AML-193 (cell line): ENCODE data around the gene MFNG.
"Not testable (repeated sequence)": the region's sequence is repeated elsewhere in the genome, so short reads cannot be mapped to it uniquely, and the experiment has no call there.

Experiments
- DNase-seq, 2 experiments: peaks; one replicate each; lab custom pipeline; 2025; lab: John Stamatoyannopoulos, UW

Gene MFNG

GRCh38 chr22:37473437-37473946 lies 12.7 kb downstream of the MFNG start:
- DNase-seq = no peak

GRCh38 chr22:37472418-37473006 lies 13.7 kb downstream of the MFNG start:
- peak in 1 of 2 experiments; percentile 17 for DNase-seq

DNA sequence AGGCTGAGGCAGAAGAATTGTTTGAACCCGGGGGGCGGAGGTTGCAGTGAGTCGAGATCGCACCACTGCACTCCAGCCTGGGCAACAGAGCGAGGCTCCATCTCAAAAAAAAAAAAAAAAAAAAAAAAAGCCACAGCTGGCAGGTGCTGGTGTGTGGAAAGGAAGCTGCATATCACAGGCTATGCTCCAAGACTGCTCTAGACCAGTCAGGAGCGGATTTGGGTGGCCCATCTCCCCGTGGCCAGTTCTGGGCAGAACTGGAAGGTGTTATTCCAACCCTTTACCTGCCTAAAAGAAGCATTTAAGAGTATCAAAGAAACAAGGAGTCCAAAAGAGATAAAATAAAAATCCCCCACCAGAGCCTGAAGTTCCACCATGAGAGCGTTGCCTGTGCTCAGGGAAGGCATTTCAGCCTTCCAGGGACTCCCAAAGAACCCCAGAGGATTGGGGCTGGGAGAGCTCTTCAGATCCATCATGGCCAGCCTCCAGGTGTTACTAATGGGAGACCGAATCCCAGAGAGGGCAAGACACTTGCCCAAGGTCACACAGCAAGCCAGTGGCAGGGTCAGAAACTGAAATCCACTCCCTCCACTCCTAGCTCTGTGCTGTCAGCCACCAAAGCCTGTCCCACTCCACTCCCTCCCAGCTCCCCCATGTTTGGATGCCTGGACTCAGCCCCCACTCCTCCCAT lies 14.3 kb downstream of the MFNG start:
- no peak for DNase-seq

DNA sequence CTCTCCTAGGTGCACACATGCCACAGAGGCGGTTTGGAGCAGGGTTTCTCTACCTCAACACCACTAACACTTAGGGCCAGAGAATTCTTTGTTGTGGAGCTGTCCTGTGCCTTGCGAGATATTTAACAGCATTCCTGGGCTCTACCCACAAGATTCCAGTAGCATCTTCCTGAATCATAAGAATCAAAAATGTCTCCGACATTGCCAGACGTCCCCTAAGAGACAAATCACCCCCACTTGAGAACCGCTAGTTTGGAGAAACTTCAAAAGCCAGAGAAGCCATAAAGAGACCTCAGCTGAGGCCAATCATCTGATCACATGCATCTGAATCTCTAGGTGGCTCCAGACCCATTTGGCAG lies 16.1 kb downstream of the MFNG start:
- no peak for DNase-seq

DNA sequence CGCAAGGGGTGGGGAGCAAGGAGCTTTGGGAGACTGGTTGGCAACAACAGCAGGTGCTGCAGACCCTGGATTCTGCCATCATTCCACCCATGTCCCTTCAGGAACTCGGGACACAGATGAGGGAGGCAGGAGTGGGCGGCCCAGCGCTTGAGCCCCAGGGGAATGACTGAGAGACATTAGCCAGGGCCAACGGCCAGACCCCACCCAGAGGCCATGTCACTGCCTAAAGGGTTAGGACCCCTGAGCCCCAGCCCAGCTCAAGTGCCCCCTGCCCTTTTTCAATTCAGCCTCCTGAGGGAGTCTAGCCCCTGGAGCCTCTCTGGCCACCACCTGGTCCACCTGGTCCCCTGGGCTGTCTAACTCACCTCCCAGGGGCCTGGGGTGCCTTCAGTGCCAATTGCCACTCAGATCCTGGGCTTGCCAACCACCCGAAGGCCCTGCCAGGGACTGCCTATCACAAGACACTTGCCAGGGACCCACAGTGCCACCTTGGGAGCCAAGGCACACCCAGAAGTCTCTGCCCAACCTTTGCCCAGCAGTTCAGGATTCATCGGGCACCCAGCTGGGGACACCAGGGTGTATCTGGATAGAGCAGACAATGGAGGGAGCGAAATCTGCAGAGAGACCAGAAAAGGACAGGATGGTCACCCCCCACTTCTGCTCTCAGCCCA lies 16.6 kb downstream of the MFNG start:
- no peak for DNase-seq

- DNase-seq = not testable (repeated sequence)
These were observed 17.9 kb downstream of the MFNG start for GRCh38 chr22:37468201-37468695.

- DNase-seq = no peak
These were observed 18.7 kb downstream of the MFNG start for GRCh38 chr22:37467391-37467955.

DNA sequence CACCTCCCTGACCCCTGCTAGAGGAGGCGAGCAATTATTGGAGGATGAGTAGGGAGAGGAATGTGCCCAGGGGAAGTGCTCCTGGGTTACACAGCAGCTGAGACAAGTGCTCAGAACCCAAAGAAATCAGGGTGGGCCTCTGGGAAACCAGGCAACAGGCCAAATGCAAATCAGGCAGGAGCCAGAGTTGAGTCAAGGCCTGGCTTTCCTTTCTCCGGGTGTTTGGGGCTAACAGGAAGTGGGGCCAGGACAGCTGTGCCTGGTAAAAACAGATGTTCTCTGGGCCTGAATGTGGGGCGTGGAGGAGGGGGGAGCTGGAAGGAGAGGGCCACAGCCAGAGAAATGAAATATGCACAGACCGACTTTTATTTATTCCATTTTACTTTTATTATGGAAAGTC lies 22.0 kb downstream of the MFNG start:
- no peak for DNase-seq

DNA sequence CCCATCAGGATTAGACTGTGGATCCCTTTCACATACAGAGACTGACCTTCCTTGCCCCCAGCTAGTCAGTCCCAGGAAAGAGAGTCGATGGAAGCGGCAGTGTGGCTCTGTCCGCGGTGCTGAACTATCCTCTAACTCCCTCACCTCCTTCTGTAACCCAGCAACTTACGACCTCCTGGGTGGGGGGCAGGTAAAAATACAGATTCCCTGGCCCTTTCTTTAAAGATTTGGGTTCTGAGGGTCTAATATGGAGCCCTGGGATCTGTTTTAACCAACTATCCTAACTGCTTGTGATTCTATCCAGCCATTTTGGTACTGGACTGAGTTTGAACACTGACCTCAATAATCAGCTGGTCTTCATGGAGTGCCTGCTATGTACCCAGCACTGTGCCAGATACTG lies 23.2 kb downstream of the MFNG start:
- DNase-seq = peak in 1 of 2 experiments; percentile 10

DNA sequence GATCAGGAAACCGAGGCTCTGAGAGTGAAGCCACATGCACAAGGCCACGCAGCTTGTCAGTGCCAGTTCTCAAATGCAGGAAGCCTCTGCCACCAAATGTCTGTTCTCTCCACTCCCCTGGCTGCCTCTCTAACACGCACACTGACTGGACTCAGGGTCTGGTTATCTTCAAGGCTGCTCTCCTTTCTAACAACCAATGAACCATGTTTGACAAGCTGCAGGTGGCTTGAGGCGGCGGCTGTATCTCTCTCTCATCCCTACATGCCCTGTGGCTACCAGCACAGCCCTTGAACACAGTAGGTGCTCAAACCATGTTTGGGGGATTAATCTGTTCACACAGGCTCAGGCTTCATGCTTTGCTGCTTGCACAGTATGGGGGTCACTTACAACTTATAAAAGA lies 23.7 kb downstream of the MFNG start:
- DNase-seq = no peak

DNA sequence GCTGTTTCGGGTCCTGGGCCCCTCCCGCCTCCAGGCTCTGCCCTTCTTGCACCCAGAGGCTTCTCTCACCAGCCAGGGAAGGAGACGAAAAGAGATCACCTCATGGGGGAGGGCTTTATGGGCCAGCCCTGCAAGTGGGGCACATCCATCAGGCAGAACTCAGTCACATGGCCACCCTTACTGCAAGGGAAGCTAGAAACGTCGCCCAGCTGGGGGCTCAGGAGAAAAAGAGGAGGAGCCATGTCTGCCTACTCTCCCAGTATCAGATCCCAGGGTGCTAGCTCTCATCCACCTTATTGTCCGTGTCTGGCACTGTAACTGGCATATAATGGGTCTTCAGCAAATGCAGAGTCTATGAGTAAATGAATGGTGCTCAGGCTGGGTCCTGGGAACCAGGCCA lies 24.2 kb downstream of the MFNG start:
- DNase-seq = no peak

GRCh38 chr22:37460684-37461083 lies 25.5 kb downstream of the MFNG start:
- no peak for DNase-seq

DNA sequence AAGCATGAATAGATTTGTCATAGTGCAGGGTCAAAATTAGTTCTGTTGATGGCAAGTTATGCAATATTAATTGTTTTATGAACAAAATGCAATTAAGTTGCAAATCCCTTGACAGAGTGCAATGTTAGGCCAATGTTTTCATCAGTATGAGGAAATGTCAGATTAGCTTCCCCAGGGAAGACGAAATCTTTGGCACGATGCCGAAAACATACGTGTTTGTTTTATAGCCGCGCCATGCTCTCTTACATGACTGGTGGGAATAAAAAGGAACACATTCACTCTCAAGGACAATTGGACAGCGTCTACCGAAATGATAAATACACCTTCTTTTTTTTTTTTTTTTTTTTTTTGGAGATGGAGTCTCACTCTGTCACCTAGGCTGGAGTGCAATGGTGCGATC lies 27.0 kb downstream of the MFNG start:
- DNase-seq = no peak

DNA sequence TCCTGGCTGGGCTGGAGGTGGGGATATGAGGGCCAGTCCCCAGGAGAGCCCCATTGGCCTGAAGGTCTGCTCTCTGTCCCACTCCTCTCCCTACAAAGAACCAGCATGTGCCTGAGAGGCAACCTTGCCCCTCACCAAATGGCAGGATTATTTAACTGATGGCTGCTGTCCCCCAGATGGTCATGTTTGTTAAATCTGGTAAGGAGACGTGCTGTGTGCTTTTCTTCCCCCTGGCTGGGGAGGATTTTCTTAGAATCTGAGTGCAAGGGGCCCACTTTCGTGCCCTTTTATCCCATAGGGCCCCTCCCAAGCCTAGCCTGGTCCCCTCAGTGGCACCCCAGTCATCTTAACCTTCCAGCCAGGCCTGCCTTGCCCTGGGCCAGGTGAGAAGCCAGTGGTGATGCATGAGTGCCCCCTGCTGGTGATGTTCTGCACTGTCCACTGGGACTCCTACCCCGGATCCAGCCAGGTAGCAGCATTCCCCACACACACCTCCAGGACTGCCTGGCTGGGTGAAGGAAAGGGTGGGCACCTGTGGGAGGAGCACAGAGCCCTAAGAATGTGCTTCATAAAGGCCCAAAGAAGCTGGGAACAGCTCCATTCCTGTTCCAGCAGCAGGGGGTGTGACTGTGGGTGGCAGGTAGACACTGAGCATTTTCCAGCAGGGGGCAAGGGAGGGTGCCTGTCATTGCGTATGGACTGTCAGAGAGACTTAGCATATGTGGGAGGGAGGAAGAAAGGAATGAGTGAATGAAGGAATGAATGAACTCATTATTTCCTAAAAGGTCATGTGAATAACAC lies 28.9 kb downstream of the MFNG start:
- peak; percentile 38 to 47 for DNase-seq

DNA sequence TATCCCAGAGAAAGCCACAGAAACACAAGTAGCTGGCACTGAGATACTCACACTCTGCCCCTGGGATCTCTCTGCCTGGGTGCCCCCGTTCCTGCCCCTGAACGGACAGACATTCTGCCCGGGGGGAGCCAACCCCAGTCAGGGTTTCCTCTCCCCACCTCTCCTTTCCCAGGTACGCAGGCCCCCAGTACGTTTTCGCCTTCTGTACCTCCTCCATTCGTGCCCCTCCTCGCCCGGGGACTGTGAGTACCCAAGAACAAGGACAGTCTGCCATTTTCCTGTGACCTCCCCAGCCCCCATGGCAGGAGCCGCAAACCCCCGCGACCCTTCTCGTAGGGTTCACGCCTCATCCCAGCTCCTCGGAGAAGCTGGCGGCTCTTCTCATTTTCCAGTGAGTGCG lies 29.8 kb downstream of the MFNG start:
- no peak for DNase-seq

- DNase-seq = no peak
These were observed 30.3 kb downstream of the MFNG start for GRCh38 chr22:37455896-37456295.

GRCh38 chr22:37454857-37455686 lies 31.1 kb downstream of the MFNG start:
- DNase-seq = no peak

- DNase-seq = no peak
These were observed 32.5 kb downstream of the MFNG start for GRCh38 chr22:37453696-37454095.

DNA sequence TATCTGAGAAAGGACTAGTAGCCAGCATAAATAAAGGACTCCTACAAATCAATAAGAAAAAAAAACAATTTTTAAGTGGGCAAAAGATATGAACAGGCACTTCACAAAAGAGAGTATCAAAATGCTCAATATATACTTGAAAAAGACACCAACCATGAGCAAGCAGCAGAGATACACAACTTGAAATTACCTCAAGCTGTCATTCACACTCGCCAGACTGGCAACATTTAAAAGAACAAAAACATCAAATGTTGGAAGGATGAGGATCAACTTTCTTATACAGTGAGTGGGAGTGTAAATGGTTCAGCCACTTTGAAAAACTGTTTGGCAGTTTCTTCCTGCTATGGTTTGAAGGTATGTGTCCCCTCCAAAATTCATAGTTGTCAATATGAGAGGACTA lies 35.0 kb downstream of the MFNG start:
- no peak for DNase-seq

DNA sequence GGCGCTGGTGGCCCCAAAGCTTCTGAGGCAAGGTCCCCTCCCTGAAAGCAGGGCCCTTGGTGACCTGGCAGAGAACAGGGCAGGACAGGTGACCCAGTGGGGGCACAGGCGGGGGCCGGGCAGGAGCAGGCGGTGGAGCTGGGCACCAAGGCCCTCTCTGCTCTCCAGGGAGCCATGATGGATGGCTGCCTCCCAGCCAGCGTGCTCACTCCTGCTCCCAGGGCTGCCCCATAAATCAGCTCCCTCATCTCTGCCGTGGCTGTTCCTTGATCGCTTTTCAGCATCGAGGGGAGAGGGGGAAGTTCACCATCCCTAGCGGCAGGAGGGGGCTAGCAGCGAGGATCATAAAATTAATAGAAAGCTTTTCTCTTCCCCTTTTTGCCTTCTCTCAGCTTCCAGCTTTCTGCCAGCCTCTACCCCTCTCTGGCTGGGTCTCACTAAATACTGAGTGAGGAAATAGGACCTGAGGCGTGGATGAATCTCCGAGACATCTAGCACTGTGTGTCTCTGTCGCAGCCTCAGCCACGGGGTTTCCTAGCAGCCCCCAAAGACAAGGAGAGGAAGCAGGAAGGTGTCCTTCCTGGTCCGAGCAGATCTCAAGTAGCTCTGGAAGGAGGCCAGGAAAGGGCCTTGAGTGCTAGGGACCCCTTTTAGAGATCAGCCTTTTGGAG lies 36.7 kb downstream of the MFNG start:
- no peak for DNase-seq
